Measurements from ENCODE around the gene RASA3. TPM values are rescaled to one million over a fixed set of nuclear protein-coding genes. Genes with fewer than 3 reads are reported as not detected.

The RASA3 gene
- total RNA-seq, 1 experiment from 2014 or later: 10.0 TPM

GRCh38 chr13:114071991-114072390 lies 60.4 kb downstream of the RASA3 start:
- BruUV-seq (replicated peaks): no TSS peak
- Histone ChIP-seq H3K36me3 (ENCODE audit: low read depth) (no peaks in the 10 kb centered on the region), H3K4me3 (no peak overlapping the region), H2AFZ (no peak overlapping the region), H3K27me3 (ENCODE audit: insufficient read depth, low read depth) (no peaks in the 10 kb centered on the region), H3F3A (ENCODE audit: insufficient read depth, low read depth) (peaks cover 5% of the 10 kb centered on the region; the same call in 1 of the 2 replicates), H4K20me1 (ENCODE audit: insufficient read depth) (no peaks in the 10 kb centered on the region), H3K79me2 (ENCODE audit: low read depth) (no peaks in the 10 kb centered on the region), H3K4me2 (no peak overlapping the region), H3K9me2 (ENCODE audit: insufficient read depth) (no peaks in the 10 kb centered on the region), H3K4me1 (replicated peaks; ENCODE audit: insufficient read depth) (peaks cover 18% of the 10 kb centered on the region), H3K27ac (no peak overlapping the region), H3K9me3 (ENCODE audit: insufficient read depth, low read depth) (no peaks in the 10 kb centered on the region)
- intact Hi-C loops (cut with micrococcal nuclease; ENCODE audit: unreplicated experiment): no loop called here
- no peak for TF ChIP-seq CTCF (conservative IDR thresholded peaks at IDR 0.05)
- TF ChIP-seq EZH2 (IDR thresholded peaks at IDR 0.05; ENCODE audit: low read depth): no peak
- ChIA-PET CTCF (no interaction called here), POLR2A (ENCODE audit: unreplicated experiment) (interaction anchor here (0.6 kb wide), 1 partner anchor 90 kb away, joined by 3 read pairs; no protein-coding TSS in a partner anchor)
- DNase-seq: no peak

GRCh38 chr13:114071410-114071809 lies 61.0 kb downstream of the RASA3 start:
- H3K36me3 ChIP-seq (ENCODE audit: low read depth): no peaks in the 10 kb centered on the region
- BruUV-seq (replicated peaks): no TSS peak
- H3K79me2 ChIP-seq (ENCODE audit: low read depth): no peaks in the 10 kb centered on the region

GRCh38 chr13:114070098-114070799 lies 62.2 kb downstream of the RASA3 start:
- no peak for TF ChIP-seq CTCF (conservative IDR thresholded peaks at IDR 0.05)
- no peak for TF ChIP-seq EZH2 (IDR thresholded peaks at IDR 0.05; ENCODE audit: low read depth)
- CTCF ChIA-PET: no interaction called here

More at GRCh38 chr13:114071410-114071809, 61.0 kb downstream of the RASA3 start:
- no peaks in the 10 kb centered on the region for H3K27me3 ChIP-seq (ENCODE audit: insufficient read depth, low read depth)
- H3K4me2 ChIP-seq: no peak overlapping the region
- no peaks in the 10 kb centered on the region for H4K20me1 ChIP-seq (ENCODE audit: insufficient read depth)
- no peaks in the 10 kb centered on the region for H3K9me2 ChIP-seq (ENCODE audit: insufficient read depth)
- ChIA-PET POLR2A (ENCODE audit: unreplicated experiment) (interaction anchor here (0.6 kb wide), 1 partner anchor 90 kb away, joined by 3 read pairs; no protein-coding TSS in a partner anchor), CTCF (no interaction called here)
- H3K4me1 ChIP-seq (replicated peaks; ENCODE audit: insufficient read depth): peaks cover 24% of the 10 kb centered on the region
- no peaks in the 10 kb centered on the region for H3K9me3 ChIP-seq (ENCODE audit: insufficient read depth, low read depth)
- H3F3A ChIP-seq (ENCODE audit: insufficient read depth, low read depth): peaks cover 5% of the 10 kb centered on the region; the same call in 1 of the 2 replicates
- no peak overlapping the region for H3K4me3 ChIP-seq
- intact Hi-C loops (cut with micrococcal nuclease; ENCODE audit: unreplicated experiment): no loop called here
- no peak for DNase-seq
- TF ChIP-seq EZH2 (IDR thresholded peaks at IDR 0.05; ENCODE audit: low read depth): no peak
- TF ChIP-seq CTCF (conservative IDR thresholded peaks at IDR 0.05): no peak
- H2AFZ ChIP-seq: no peak overlapping the region
- no peak overlapping the region for H3K27ac ChIP-seq

More at GRCh38 chr13:114070098-114070799, 62.2 kb downstream of the RASA3 start:
- Histone ChIP-seq H3K27me3 (ENCODE audit: insufficient read depth, low read depth) (no peaks in the 10 kb centered on the region), H3K9me2 (ENCODE audit: insufficient read depth) (no peaks in the 10 kb centered on the region), H4K20me1 (ENCODE audit: insufficient read depth) (no peaks in the 10 kb centered on the region), H3K36me3 (ENCODE audit: low read depth) (no peaks in the 10 kb centered on the region), H3F3A (ENCODE audit: insufficient read depth, low read depth) (peaks cover 5% of the 10 kb centered on the region; the same call in 1 of the 2 replicates), H3K27ac (no peak overlapping the region), H3K79me2 (ENCODE audit: low read depth) (no peaks in the 10 kb centered on the region), H3K4me1 (replicated peaks; ENCODE audit: insufficient read depth) (peaks cover 34% of the 10 kb centered on the region), H3K4me2 (no peak overlapping the region), H2AFZ (no peak overlapping the region), H3K9me3 (ENCODE audit: insufficient read depth, low read depth) (no peaks in the 10 kb centered on the region), H3K4me3 (no peak overlapping the region)
- intact Hi-C loops (cut with micrococcal nuclease; ENCODE audit: unreplicated experiment): no loop called here
- POLR2A ChIA-PET (ENCODE audit: unreplicated experiment): no interaction called here
- no peak for DNase-seq
- BruUV-seq (replicated peaks): no TSS peak
